ELF-1 (cell line): Measurements from ENCODE around the gene SLBP.
"Not testable (repeated sequence)": the region's sequence is repeated elsewhere in the genome, so short reads cannot be mapped to it uniquely, and the experiment has no call there.

ENCODE experiments used
- DNase-seq: peaks from one replicate; pipeline ENCODE4 v3.0.0-alpha.2; 2016; ENCODE audit warnings: low read depth, low spot score

Gene SLBP

DNA sequence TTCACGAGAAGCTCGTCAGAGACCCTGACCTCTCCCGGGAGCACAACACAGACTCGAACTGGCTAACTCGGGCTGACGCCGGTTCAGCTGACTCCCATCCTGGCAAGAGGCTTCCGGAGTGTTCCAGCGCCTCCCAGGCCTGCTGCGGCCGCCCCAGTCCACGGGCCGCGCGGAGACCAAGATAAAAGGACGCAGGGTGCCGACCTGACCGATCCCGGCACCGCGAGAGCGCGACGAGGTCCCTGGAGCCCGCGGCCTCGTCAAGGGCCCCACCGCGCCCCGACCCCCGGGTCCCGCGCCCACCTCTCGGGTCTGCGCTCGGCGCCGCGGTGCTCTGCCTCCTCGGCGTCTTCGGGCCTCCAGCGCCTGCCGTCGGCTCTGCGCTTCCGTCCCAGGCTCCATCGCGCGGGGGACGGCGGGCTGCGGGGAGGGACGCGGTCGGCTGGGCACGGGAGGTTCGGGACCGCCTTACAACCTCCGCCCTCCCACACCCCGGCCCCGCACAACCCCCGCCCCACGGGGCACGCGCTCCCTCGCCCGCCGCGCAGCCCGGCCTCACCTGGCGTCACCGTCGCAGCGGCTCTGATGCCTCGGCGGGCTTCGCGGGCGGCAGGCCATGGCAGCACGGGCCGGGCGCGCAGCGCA, 426 bp downstream of the SLBP start:
- DNase-seq, result peak; percentile 56

DNA sequence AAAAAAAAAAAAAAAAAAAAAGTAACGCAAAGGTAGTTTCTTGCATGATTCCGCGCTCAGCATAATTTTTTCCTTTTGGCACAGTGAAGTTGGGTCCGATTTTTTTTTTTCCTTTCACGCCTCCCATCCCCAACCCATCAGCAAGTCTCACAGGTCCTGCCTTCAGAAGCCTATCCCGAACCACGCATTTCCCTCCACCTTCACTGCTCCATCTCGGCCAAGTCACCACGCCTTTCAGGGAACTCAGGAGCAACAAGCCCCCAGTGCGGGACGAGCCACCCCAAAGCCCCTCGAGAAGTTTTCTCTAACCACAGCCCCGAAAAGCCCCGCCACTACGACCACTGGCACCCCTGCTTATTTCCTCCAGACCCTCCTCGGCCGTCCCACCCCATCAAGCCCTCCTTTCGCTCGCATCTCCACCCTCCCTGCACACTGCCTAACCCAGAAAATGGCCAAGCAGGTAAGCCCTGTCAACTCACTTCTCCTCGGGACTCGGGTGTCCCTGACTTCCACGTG, 1.0 kb downstream of the SLBP start:
- DNase-seq, result no peak

DNA sequence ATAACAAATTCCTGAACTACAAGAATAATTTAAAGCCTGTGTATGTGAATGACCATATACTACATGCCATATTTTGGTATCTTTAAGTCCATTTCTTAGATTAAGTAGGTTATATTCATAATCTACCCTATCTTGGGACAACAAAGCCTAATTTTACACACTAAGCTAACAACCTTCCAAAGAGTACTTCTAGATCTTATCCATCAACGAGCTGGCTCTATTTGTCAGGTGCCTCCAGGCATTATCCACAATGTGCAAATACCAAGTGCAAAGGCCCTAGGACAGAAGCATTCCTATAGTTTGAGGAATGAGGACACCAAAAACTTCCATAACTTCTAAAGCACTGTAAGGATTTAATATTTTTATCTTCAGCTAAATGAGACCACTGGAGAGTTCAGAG, 3.5 kb downstream of the SLBP start:
- DNase-seq, result no peak

DNA sequence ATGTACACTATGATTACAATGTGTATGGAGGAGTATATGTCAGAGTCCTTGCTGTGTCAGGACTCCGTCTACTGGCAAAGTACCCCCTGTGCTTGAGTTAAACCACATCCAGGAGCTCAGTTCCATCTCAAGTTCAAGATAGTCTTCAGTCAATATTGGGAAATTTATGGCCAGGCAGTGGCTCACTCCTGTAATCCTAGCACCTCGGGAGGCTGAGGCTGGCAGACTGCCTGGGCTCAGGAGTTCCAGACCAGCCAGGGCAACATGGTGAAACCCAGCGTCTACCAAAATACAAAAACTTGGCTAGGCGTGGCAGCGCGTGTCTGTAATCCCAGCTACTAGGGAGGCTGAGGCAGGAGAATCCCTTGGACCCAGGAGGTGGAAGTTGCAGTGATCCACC, 5.8 kb downstream of the SLBP start:
- no peak for DNase-seq

DNA sequence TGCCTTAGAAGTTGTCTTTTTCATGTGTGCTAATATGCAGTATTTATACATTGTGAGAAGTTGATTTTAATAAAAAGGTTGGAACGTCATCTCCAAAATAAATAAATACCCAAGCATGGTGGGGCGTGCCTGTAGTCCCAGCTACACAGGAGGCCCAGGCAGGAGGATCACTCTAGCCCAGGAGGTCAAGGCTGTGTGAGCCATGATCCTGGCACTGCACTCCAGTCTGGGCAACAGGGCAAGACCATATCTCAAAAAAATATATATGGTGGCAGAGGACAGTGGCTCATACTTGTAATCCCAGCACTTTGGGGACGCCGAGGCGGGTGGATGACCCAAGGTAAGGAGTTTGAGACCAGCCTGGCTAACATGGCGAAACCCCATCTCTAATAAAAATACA, 6.4 kb downstream of the SLBP start:
- DNase-seq, result no peak

DNA sequence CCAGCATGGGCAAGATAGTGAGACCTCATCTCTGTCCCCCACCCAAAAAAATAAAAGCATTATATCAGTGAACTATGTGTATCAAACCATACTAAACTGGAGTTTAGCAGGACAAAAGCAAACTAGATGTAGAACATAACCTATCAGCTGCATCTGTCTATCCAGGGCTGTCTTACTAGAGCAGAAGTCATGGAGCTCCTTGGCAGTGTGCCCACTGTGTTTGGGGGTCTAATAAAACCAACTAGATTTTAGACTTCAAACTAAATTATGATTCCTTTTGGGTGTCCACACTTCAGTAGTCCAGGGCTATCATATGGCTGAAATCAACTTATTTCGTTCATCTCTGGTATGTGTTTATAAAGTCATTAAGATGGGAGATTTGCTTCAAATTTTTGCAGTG, 8.3 kb downstream of the SLBP start:
- no peak for DNase-seq

DNA sequence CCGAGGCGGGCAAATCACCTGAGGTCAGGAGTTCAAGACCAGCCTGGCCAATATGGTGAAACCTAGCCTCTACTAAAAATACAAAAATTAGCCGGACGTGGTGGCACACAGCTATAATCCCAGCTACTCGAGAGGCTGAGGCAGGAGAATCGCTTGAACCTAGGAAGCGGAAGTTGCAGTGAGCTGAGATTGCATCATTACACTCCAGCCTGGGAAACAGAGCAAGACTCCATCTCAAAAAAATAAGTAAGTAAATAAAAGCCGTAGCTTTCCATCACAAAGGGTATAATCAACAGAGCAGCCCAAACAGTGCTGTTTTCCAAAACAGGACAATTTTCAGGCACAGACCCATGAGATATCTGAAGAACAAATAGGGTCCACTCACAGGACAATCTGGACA, 10.4 kb downstream of the SLBP start:
- DNase-seq, result not testable (repeated sequence)

DNA sequence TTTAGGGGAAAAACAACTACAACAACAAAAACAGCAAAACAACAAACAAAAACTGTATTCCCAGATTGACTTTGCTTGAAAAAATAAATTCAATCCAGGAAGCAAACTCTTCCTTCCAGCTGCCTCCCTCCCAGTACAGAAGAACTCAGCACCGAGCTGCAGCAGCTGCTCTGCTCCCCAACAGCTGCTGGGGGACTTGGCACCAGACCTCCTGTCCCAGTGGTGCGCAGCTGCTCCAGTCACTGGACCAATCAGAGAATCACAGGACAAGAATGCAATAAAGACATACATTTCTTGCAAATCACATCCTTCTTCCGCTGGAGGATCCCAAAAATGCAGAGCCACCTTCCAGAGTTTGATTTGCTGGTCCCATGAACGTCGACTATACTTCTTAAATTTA, 16.2 kb downstream of the SLBP start:
- no peak for DNase-seq

DNA sequence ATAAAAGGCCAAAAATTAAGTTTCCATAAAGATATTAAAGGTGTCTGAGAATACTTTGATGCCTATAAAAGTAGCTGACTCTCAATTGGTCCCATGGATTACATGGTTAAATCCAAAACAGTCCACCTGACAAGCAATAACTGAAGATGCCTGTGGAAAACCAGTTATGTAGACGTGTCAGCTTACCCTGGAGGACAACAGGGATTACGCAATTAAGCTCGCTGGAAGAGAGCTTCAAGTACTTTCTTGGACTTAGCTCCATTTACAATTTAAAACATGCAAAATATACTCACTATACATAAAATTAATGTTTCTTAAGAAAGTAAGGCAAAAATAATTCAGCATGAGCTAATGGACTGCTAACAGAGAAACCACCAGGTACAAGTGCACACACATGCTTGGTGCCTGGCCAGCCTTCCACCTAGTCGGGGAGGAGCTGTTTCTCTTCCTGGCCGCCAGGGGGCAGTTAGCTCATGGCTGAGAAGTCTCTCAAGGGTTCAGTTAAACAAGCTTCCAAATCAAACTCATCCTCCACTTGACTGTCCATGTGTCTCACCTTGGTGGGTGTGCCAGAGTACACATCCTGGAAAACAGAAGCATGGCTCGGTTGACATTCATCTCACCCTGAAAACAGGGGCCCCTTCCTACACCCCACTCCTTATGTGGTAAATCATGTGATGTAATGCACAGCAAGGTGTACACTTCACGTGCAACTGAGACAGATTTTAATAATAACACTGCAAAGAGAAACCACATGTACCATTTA, 18.8 kb downstream of the SLBP start:
- peak; percentile 83 for DNase-seq

DNA sequence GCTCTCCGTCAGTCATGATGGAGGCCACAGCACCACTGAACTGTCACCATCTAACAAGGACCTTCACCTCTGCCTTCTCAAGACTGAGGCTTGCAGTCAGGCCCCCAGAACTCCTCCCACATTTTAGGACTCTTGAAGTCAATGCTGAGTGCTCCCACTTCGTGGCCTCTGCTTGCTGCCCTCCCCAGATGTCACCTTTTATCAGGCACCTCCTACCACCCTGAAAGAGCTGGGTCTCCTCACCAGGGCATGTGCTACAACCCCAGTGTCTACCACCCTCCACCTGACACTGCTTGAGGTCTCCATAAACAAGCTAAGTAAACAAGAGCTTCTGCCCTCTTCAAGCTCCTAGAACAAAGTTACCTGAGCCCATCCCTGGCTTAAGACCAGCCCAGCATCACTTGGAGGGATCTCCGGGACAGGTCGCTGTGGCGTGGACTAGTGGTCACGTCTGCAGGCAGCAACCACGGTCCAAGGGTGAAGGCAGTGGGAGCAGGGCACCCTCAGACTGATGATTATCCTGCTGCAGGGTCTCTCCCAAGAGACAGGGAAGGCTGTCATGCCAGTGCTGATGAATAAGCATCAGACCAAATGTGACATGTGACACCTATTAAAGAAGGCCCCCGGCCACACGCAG, 20.3 kb downstream of the SLBP start:
- DNase-seq, result no peak

DNA sequence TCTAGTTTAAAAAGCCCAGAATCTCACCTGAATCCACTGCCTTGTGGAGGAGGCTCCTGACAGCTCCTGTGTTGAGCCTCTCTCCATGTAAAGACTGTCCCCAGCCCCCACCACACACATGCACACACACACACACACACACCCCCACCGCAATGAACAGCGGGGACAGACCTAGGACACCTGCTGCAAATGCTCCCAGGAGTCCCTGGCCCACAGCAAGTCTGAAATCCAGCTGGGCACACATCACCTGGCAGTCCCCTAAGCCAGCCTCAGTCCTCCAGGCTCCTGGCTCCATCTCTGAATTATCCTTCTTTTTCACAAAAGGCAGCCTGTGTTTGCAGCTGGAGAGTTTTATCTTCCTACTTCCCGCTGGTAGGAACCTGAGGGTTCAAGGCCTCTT, 21.4 kb downstream of the SLBP start:
- DNase-seq, result no peak

DNA sequence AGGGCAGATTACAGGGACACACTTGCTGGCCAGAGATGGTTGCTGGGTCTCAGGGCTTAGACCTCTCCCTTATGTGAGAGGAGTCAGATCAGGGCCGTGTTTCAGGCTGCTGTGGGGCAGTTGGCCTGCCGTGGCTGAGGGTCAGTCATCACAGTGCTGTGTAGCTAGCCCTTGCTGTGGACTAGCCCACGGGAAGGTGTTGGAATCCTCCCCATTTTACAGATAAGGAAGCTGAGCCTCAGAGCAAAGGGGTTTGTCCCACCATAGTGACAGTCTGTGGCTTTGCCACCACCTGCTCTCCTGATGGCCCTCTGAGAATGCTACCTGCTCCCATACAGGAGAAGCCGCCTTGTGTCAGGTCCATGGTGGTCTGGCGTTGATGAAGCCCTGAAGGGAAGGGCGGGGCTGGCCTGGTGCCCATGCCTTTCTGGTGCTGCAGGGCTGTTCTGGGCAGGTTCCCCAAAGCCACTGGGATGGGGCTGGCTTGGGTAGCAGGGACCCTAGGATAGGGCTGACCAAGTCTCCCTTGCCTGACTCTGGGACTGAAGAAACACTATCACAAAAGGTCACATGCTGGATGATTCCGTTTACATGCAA, 25.6 kb downstream of the SLBP start:
- DNase-seq, result peak; percentile 21

DNA sequence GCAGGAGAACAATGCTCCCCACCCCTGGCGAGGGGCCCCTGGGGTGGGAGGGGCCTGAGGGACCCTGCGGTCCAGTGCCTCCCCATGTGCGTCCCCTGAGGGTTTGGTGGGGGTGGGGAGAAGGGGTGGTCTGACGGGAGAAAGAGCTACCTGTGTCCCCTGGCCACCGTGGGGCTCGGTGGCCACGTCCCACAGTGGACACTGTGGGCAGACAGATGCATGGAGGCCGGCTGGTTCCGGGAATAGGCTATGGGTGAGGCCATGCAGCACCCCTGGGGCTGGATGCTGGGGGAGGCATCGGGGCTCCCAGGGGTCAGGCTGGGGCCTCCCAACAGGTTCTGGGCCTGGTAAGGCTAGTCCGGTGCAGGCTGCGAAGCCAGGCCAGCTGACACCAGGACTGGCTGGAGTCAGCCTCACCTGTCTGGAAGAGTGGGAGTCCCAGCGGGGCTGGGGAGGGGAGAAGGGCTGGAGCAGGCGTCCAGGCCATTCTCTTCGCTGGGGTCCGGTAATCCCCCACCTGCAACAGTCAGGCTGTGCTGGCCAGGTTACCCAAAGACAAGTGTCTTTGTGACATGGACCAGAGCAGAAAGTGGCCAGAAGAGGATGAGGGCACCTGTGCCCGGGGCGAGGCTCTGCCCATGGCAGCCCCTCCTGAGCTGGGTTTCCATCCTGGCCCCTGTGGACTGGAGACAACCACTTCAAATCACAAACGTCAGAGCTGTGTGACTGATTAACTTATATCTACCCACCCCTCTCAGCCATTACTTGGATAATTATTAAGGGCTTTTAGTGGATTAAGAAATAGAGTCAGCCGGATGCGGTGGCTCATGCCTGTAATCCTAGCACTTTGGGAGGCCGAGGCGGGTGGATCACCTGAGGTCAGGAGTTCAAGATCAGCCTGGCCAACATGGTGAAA, 26.6 kb downstream of the SLBP start:
- DNase-seq, result no peak

DNA sequence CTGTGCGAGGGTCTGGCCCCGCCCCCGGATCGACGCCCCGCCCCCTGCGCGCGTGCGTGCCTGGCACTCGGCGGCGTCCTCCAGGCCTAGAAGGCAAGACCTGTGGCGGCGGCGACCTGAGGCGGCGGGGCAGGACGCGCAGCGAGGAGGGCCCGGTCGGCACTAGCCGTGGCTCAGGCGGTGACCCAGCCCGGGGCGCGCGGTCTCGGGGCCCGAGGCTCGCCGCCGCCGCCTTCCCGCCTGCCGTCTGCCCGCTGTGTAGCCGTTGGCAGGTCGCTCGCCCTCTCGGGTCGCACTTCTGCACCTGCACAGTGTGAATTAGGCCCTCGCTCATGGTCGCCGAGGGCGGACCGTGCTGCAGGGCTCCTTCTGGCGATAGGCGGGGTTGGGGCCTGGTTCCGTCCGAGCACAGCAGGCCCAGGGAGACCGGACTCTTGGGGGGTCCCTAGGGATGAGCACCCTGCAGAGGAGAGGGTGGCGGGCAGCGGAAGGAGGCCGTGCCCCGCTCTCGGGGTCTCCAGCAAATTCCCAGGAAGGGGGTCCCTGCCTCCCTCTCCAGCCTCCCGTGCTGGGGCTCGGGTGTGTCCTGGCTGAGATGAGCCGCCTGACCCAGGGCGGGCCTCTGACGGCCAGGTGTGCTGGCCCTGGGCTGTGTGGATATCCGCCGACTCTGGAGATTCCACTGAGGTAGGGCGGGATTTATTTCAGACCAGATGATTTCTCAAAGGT, 27.4 kb downstream of the SLBP start:
- DNase-seq, result no peak

DNA sequence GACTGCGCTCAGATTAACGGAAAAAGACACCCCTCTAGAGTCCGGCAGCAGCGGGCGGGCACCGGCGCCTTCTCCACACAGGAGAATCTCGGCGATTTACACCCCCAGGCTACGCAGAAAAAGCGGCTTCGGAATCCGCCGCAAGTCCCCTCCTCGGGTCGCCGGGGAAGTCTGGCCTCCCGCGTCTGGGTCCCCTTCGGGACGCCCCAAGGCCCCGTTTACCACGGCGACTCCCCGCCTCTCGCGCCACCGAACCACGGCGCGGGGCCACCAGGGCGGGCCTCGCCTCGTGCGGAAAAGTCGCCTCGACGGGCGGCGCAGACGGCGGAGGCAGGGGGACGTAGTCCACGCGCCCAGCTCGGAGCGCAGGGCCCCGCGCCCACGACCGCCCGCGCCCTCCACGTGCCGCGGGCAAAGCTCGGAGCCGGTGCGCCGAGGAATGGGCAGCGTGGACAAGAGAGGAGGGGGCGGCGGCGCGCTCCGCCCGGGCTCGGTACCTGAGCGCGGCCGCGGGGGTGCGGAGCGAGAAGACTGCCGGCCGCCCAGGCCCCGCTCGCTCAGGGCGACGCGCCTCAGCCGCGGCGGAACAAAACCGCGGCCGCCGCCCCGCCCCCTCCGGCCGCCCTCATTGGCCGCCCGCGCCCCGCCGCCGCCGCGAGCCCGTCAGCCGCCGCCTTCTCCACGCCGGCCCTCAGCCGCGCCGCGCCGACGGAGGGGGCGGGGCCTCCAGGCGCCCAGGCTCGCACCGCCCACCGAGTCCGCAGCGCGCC, 28.2 kb downstream of the SLBP start, which contains the start of gene FAM53A:
FAM53A (minus strand) TSS at position 578 of the 770 bp plus-strand sequence. CDS start 15,572 bp downstream, outside the sequence.
- DNase-seq, result peak; percentile 84

DNA sequence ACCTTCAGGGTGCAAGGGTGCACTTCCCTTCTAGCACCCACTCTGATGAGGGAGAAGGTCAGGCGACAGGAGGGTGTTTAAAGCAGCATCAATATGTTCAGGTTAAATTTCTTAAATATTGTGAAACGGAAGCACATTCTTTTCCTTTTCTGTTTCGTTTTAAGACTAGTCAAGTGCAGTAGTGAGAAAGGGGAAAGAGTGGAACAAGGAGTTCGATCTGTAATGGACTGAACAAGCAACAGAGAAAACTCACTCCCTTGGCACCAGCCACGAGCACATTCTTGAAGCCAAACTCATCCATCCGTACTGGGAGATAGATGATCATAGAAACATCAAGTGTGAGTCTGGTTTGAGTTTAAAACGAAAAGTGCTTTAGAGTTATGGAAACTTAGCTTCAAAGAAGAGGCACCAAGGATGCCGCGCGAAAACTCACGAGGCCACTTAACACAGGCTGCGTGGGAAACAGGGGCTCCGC, 28.8 kb downstream of the SLBP start:
- DNase-seq, result no peak

DNA sequence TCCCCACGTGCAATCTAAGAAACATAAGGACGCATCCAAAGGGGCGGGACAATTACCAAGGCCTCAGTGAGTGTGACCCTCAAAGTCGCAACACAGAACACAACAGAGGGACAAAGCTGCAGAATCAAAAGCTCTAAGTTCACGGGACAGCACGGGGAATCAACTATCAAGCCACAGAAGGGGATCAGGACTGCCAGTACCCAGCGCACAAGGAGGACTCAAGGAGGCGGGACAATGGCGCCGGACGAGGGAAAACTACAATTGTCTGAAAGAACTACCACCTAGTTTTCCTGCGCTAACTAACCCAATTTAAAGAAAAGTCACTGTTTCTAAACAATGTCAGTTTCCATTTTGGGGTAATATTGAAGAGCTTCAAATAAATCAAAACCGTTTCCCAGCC, 29.3 kb downstream of the SLBP start:
- DNase-seq, result no peak

DNA sequence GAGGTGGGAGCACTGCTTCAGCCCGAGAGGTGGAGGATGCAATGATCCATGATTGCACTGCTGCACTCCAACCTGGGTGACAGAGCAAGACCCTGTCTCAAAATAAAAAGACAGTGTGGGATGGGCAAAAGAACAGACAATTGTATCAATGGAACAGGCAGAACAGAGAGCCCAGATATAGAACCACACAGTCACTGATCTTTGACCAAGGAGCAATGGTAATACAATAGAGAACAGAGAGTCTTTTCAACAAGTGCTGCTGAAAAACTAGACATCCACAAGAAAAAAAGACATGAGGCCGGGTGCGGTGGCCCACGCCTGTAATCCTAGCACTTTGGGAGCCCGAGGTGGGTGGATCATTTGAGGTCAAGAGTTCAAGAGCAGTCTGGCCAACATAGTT, 33.9 kb downstream of the SLBP start:
- no peak for DNase-seq
